A549 (cell line): Measurements from ENCODE around the gene BAHCC1.

Experiments used
- KDM1A ChIP-seq: fragments of 200-600 bp; sonication (generic); IDR thresholded peaks from 2 replicates; pipeline ENCODE4 v1.6.1; 2016; ENCODE audit warnings: low read depth, mild to moderate bottlenecking
- TF ChIP-seq, protein P1 (sequence below): fragments of >200 bp; sonication (Bioruptor Twin); formaldehyde crosslinking; IDR thresholded peaks from 3 replicates; pipeline ENCODE4 v1.5.1; 2016

- TF ChIP-seq KDM1A = no peak
- TF ChIP-seq, protein P1, sequence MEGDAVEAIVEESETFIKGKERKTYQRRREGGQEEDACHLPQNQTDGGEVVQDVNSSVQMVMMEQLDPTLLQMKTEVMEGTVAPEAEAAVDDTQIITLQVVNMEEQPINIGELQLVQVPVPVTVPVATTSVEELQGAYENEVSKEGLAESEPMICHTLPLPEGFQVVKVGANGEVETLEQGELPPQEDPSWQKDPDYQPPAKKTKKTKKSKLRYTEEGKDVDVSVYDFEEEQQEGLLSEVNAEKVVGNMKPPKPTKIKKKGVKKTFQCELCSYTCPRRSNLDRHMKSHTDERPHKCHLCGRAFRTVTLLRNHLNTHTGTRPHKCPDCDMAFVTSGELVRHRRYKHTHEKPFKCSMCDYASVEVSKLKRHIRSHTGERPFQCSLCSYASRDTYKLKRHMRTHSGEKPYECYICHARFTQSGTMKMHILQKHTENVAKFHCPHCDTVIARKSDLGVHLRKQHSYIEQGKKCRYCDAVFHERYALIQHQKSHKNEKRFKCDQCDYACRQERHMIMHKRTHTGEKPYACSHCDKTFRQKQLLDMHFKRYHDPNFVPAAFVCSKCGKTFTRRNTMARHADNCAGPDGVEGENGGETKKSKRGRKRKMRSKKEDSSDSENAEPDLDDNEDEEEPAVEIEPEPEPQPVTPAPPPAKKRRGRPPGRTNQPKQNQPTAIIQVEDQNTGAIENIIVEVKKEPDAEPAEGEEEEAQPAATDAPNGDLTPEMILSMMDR = no peak
Observed at GRCh38 chr17:81483085-81483861, 88.0 kb downstream of the BAHCC1 start.
